ENCODE data around the gene TOM1L1. TPM values are rescaled to one million over a fixed set of nuclear protein-coding genes. Genes with fewer than 3 reads are reported as not detected.

Gene TOM1L1
- total RNA-seq, 4 donors from 2014 or later = 7.1 to 103 (median 55.4) TPM

DNA sequence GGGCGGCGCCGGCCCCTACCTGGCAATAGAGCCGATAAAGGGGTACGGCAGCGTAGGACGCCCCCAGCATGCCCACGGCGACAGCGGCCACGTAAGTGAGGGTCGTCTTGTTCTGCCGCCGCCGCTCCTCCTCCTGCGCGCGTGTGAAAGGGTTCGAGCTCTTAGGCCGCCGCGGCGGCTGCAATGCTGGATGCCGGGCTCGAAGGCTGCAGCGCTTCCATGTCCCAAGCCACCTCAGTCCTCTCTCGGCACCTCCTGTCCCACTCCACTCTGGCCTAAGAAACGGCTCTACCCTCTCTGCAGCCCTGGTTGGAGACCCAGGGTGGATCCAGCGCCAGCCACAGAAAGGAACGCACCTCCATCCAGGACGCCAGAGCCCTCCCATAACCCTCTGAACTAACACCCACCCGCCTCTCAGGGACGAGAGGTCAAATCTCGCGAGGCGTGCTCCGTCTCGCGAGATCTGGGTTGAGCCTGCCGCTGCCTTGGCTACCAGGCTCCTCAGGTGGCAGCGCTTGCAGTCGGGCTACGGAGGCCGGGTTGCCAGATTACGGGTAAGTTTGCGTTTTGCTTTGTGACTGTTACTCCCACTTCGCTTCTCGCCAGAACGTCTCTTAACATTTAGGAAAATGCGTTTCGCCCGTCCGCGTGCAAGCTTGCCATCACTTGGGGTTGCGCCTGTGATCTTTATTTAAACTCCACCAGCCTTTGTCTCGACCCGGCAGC is 67.8 kb downstream of the TOM1L1 start, which contains the start of the genes COX11 and STXBP4:
COX11 (minus strand) TSS at position 393 of the 726 bp plus-strand sequence; CDS start at position 385, 8 bp downstream.
STXBP4 (plus strand) TSS at position 504 of the 726 bp plus-strand sequence. CDS start 17,455 bp downstream, outside the sequence.
- DNase-seq = peak; percentile 96
- intact Hi-C loops (cut with DNase I; ENCODE audit: low total_unique reads) (no loop called here), in situ Hi-C loops (cut with MboI; ENCODE audit: low pct_ligation_motif_present in 1 of 4, low pct_unique_long_range_greater_than_20kb in 1 of 4, low sequenced_read_pairs in 3 of 4) (no loop called here)
- Histone ChIP-seq H3K4me3 (peak within 1 kb of the TSS; percentile 75 to 99 (median 88)), H3K27me3 (no peaks in the 10 kb centered on the region), H3K9me3 (no peaks in the 10 kb centered on the region), H3K36me3 (peaks cover 0 to 13% (median 4%) of the 10 kb centered on the region in 4 donors), H3K4me1 (peaks cover 5 to 32% (median 22%) of the 10 kb centered on the region in 4 donors), H3K27ac (peak within 1 kb of the TSS; percentile 86 to 95 (median 91))
- TF ChIP-seq, protein P1, sequence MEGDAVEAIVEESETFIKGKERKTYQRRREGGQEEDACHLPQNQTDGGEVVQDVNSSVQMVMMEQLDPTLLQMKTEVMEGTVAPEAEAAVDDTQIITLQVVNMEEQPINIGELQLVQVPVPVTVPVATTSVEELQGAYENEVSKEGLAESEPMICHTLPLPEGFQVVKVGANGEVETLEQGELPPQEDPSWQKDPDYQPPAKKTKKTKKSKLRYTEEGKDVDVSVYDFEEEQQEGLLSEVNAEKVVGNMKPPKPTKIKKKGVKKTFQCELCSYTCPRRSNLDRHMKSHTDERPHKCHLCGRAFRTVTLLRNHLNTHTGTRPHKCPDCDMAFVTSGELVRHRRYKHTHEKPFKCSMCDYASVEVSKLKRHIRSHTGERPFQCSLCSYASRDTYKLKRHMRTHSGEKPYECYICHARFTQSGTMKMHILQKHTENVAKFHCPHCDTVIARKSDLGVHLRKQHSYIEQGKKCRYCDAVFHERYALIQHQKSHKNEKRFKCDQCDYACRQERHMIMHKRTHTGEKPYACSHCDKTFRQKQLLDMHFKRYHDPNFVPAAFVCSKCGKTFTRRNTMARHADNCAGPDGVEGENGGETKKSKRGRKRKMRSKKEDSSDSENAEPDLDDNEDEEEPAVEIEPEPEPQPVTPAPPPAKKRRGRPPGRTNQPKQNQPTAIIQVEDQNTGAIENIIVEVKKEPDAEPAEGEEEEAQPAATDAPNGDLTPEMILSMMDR (IDR thresholded peaks at IDR 0.05) = peak; percentile 33 to 59 (median 47)
- TF ChIP-seq EP300 (IDR thresholded peaks at IDR 0.05; ENCODE audit: low read depth) = no peak
- TF ChIP-seq POLR2AphosphoS5 (IDR thresholded peaks at IDR 0.05) = peak; percentile 70 to 90 (median 88)
- TF ChIP-seq POLR2A (IDR thresholded peaks at IDR 0.05) = peak; percentile 71
- WGBS, 2 donors (ENCODE audit: low coverage in 1 of 2) = 0% methylated on average over 56 of the region's 57 CpGs; no CpG with 5 or more reads in 1 of the 2 donors

DNA sequence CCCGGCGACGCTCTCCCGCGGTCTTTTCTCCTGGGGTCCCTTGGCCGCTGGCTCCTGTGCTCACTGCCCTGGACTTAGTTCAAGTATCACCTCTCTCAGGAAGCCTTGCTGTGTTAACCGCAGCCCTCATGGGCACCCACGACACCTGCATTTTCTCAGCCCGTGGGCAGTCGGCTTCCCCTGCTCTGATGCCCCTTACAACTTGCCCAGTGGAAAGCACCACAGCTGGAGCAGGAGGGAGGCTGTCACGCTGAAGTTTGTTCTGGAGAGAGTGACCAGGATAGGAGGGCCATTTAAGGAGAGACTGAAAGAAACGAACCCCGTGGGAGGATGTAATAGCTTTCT is 68.3 kb downstream of the TOM1L1 start:
- peaks cover 0 to 8% (median 4%) of the 10 kb centered on the region in 4 donors for H3K36me3 ChIP-seq
- peak overlapping the region; percentile 86 to 95 (median 91) for H3K27ac ChIP-seq
- H3K9me3 ChIP-seq = no peaks in the 10 kb centered on the region
- intact Hi-C loops (cut with DNase I; ENCODE audit: low total_unique reads) = no loop called here
- TF ChIP-seq POLR2AphosphoS5 (IDR thresholded peaks at IDR 0.05) (no peak), POLR2A (IDR thresholded peaks at IDR 0.05) (no peak), EP300 (IDR thresholded peaks at IDR 0.05; ENCODE audit: low read depth) (no peak)
- TF ChIP-seq, protein P1 (IDR thresholded peaks at IDR 0.05) = no peak
- in situ Hi-C loops (cut with MboI; ENCODE audit: low pct_ligation_motif_present in 1 of 4, low pct_unique_long_range_greater_than_20kb in 1 of 4, low sequenced_read_pairs in 3 of 4) = no loop called here
- peaks cover 5 to 32% (median 22%) of the 10 kb centered on the region in 4 donors for H3K4me1 ChIP-seq
- peak overlapping the region; percentile 75 to 99 (median 88) for H3K4me3 ChIP-seq
- peak; percentile 28 for DNase-seq
- WGBS, 2 donors (ENCODE audit: low coverage in 1 of 2) = 0% methylated on average over 3 to 13 of the region's 13 CpGs
- no peaks in the 10 kb centered on the region for H3K27me3 ChIP-seq

DNA sequence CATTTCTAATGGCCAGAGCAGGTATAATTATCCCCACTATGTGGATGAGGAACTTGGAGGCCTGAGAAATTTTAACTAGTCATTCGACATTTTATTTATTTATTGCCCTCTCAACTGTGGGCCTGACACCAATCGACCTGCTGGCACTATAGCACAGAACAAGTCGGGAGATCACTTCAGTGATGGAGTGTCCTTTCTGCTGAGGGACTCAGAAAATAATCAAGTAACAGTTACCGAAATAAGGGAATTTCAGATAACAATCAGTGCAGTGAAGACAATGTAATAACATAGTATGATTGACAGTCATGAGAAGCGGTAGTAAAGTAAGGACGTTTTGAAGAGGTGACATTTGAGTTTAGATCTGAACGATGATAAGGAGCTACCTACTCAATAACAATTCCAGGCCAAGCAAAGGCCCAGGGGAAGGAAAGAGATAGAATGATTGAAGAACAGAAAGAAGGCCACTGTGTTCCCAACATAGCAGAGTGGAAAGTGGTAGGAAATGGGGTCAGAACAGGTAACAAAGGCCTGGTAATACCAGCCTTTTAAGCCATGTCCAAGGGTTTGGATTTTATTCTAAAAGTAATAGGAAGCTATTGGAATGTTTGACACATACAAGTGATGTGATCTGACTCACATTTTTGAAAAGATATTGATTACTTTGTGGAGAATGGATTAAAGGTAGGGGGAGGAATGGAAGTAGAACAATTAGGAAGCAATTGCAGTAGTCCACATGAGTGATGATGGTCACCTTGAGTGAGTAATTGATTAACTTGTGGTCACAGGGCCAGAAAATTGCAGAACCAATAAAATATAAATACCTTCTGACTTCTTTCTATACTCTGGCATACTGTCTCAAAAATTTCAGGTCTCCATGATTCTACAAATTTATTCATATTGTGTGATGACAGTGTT is 69.3 kb downstream of the TOM1L1 start:
- Histone ChIP-seq H3K4me1 (peaks cover 5 to 32% (median 22%) of the 10 kb centered on the region in 4 donors), H3K4me3 (peak overlapping the region in 2 of 4 donors; percentile 79 to 99)
- in situ Hi-C loops (cut with MboI; ENCODE audit: low pct_ligation_motif_present in 1 of 4, low pct_unique_long_range_greater_than_20kb in 1 of 4, low sequenced_read_pairs in 3 of 4) = no loop called here

More for the DNA sequence above, 69.3 kb downstream of the TOM1L1 start:
- DNase-seq = no peak
- H3K27me3 ChIP-seq = no peaks in the 10 kb centered on the region
- intact Hi-C loops (cut with DNase I; ENCODE audit: low total_unique reads) = no loop called here
- peak overlapping the region; percentile 86 to 95 (median 91) for H3K27ac ChIP-seq
- H3K36me3 ChIP-seq = no peaks in the 10 kb centered on the region
- no peaks in the 10 kb centered on the region for H3K9me3 ChIP-seq
- WGBS, 2 donors (ENCODE audit: low coverage in 1 of 2) = 28 to 36% methylated on average over 4 to 7 of the region's 7 CpGs
- TF ChIP-seq EP300 (IDR thresholded peaks at IDR 0.05; ENCODE audit: low read depth) (no peak), POLR2A (IDR thresholded peaks at IDR 0.05) (no peak), POLR2AphosphoS5 (IDR thresholded peaks at IDR 0.05) (no peak)
- TF ChIP-seq, protein P1 (IDR thresholded peaks at IDR 0.05) = no peak

All from transverse colon (tissue), 4 donors.